Parathyroid adenoma (tissue), 2 donors: Measurements from ENCODE around the gene RSF1.

Source experiments
- H2AFZ ChIP-seq: fragments of 300-600 bp; sonication (generic); one replicate; pipeline ENCODE4 v1.7.0; 2017; ENCODE audit warnings: antibody characterized with exemption, mild to moderate bottlenecking
- H3K27ac ChIP-seq: fragments of 300-600 bp; sonication (generic); one replicate; pipeline ENCODE4 v1.7.0; 2017
- H3K27me3 ChIP-seq: fragments of 300-600 bp; sonication (generic); one replicate; pipeline ENCODE4 v1.7.0; 2017; ENCODE audit warnings: low read length; ENCODE audit not compliant: control insufficient read depth, insufficient read depth
- H3K36me3 ChIP-seq: fragments of 300-600 bp; sonication (generic); one replicate; pipeline ENCODE4 v1.7.0; 2017; ENCODE audit warnings: low read length; ENCODE audit not compliant: control insufficient read depth, insufficient read depth
- H3K4me1 ChIP-seq: fragments of 300-600 bp; sonication (generic); one replicate; pipeline ENCODE4 v1.7.0; 2017; ENCODE audit warnings: control low read depth
- H3K4me2 ChIP-seq: fragments of 300-600 bp; sonication (generic); one replicate; pipeline ENCODE4 v1.7.0; 2017; ENCODE audit warnings: low read length
- H3K4me3 ChIP-seq: fragments of 300-600 bp; sonication (generic); one replicate; pipeline ENCODE4 v1.7.0; 2017; ENCODE audit warnings: low read depth, low read length
- H3K79me2 ChIP-seq: fragments of 300-600 bp; sonication (generic); one replicate; pipeline ENCODE4 v1.7.0; 2017; ENCODE audit warnings: control low read depth
- H3K9ac ChIP-seq: fragments of 300-600 bp; sonication (generic); one replicate; pipeline ENCODE4 v1.7.0; 2017; ENCODE audit warnings: mild to moderate bottlenecking
- H3K9me3 ChIP-seq: fragments of 300-600 bp; sonication (generic); one replicate; pipeline ENCODE4 v1.7.0; 2017; ENCODE audit warnings: low read length; ENCODE audit not compliant: control insufficient read depth
- TF ChIP-seq, protein P1 (sequence below): fragments of 300-600 bp; sonication (generic); IDR thresholded peaks from one replicate; pipeline ENCODE4 v1.7.0; 2017; ENCODE audit warnings: antibody characterized with exemption, mild to moderate bottlenecking
- donor health status: primary hyperparathyroidism.

Gene RSF1

DNA sequence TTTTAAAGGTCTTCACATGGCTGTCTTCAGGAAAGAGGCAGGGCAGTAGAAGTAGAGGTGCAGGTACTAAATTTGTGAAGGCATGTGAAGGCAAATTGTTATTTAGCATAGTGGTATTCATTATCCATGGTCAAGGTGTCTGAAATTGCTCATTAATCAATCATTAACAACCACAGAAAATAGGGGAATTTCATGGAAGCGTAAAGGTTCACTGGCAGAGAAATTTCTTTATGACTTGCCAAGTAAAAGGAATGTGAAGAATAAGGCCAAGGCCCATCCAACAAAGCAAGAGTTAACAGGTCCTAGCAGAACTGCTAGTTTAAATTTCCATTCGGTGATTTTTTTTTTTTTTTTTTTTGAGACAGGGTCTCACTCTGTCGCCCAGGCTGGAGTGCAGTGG, 59.0 kb downstream of the RSF1 start:
- Histone ChIP-seq H3K4me3 (no peak overlapping the region), H3K27ac (no peak overlapping the region), H3K9me3 (no peaks in the 10 kb centered on the region), H3K79me2 (no peaks in the 10 kb centered on the region), H3K4me1 (no peaks in the 10 kb centered on the region), H3K4me2 (no peak overlapping the region), H2AFZ (no peak overlapping the region), H3K9ac (no peak overlapping the region), H3K27me3 (no peaks in the 10 kb centered on the region), H3K36me3 (no peaks in the 10 kb centered on the region)
- TF ChIP-seq, protein P1, sequence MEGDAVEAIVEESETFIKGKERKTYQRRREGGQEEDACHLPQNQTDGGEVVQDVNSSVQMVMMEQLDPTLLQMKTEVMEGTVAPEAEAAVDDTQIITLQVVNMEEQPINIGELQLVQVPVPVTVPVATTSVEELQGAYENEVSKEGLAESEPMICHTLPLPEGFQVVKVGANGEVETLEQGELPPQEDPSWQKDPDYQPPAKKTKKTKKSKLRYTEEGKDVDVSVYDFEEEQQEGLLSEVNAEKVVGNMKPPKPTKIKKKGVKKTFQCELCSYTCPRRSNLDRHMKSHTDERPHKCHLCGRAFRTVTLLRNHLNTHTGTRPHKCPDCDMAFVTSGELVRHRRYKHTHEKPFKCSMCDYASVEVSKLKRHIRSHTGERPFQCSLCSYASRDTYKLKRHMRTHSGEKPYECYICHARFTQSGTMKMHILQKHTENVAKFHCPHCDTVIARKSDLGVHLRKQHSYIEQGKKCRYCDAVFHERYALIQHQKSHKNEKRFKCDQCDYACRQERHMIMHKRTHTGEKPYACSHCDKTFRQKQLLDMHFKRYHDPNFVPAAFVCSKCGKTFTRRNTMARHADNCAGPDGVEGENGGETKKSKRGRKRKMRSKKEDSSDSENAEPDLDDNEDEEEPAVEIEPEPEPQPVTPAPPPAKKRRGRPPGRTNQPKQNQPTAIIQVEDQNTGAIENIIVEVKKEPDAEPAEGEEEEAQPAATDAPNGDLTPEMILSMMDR, result no peak

DNA sequence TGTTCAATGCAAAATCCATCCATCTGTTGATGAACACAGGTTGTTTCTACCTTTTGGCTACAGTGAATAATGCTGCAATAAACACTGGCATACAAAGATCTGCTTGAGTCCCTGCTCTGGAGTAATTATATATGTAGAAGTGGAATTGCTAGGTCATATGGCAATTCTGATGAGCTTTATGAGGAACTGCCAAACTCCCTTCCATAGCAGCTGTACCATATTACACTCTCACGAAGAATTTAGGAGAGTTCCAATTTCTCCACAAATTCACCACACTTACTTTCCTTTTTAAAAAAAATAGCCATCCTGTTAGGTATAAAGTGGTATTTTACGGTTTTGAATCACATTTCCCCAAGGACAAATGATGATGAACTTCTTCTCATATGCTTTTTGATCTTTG, 62.2 kb downstream of the RSF1 start:
- no peak overlapping the region for H3K27ac ChIP-seq
- no peak overlapping the region for H3K4me2 ChIP-seq
- no peaks in the 10 kb centered on the region for H3K27me3 ChIP-seq
- peaks cover 4% of the 10 kb centered on the region for H3K79me2 ChIP-seq
- no peak overlapping the region for H3K4me3 ChIP-seq
- no peak overlapping the region for H3K9ac ChIP-seq
- TF ChIP-seq, protein P1, result no peak
- H3K4me1 ChIP-seq, result no peaks in the 10 kb centered on the region
- H3K9me3 ChIP-seq, result no peaks in the 10 kb centered on the region
- H2AFZ ChIP-seq, result no peak overlapping the region
- H3K36me3 ChIP-seq, result no peaks in the 10 kb centered on the region

DNA sequence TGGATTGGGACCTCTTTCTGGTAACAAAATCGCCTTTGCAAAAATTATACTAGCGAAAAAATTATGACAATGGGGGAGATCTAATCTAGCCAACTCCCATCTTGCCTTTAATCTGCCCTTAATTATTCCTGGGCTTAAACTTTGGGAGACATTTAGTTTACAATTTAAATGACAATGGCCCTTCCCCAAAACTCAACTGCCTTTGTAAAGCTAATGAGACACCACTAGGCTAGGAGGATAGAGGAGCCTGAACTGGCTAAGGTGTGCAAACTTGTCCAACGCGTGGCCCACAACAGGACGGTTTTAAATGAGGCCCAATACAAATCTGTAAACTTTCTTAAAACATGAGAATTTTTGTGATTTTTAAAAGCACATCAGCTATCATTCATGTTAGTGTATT, 67.3 kb downstream of the RSF1 start:
- no peaks in the 10 kb centered on the region for H3K9me3 ChIP-seq
- no peaks in the 10 kb centered on the region for H3K4me1 ChIP-seq
- peaks cover 16% of the 10 kb centered on the region for H3K79me2 ChIP-seq
- H3K9ac ChIP-seq, result no peak overlapping the region
- H3K36me3 ChIP-seq, result no peaks in the 10 kb centered on the region
- H3K4me3 ChIP-seq, result no peak overlapping the region
- TF ChIP-seq, protein P1, result no peak
- H2AFZ ChIP-seq, result no peak overlapping the region
- H3K27me3 ChIP-seq, result no peaks in the 10 kb centered on the region
- H3K4me2 ChIP-seq, result no peak overlapping the region
- H3K27ac ChIP-seq, result no peak overlapping the region

DNA sequence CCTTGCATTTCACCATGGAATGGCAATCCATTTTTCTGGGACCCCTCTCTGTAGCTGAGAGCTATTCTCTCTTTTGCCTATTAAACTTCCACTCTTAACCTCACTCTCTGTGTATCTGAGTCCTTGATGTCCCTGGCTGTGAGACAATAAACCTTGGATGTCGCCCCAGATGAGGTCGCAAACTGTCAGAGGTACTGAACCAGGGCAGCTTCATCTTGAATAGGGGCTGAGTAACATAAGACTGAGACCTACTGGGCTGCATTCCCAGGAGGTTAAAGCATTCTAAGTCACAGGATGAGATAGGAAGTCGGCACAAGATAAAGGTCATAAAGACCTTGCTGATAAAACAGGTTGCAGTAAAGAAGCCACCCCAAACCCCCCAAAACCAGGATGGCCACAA, 68.0 kb downstream of the RSF1 start:
- Histone ChIP-seq H2AFZ (no peak overlapping the region), H3K36me3 (no peaks in the 10 kb centered on the region), H3K9ac (no peak overlapping the region), H3K4me2 (no peak overlapping the region), H3K4me1 (no peaks in the 10 kb centered on the region), H3K27ac (no peak overlapping the region), H3K79me2 (peaks cover 16% of the 10 kb centered on the region), H3K4me3 (no peak overlapping the region), H3K9me3 (no peaks in the 10 kb centered on the region), H3K27me3 (no peaks in the 10 kb centered on the region)
- TF ChIP-seq, protein P1, result no peak

DNA sequence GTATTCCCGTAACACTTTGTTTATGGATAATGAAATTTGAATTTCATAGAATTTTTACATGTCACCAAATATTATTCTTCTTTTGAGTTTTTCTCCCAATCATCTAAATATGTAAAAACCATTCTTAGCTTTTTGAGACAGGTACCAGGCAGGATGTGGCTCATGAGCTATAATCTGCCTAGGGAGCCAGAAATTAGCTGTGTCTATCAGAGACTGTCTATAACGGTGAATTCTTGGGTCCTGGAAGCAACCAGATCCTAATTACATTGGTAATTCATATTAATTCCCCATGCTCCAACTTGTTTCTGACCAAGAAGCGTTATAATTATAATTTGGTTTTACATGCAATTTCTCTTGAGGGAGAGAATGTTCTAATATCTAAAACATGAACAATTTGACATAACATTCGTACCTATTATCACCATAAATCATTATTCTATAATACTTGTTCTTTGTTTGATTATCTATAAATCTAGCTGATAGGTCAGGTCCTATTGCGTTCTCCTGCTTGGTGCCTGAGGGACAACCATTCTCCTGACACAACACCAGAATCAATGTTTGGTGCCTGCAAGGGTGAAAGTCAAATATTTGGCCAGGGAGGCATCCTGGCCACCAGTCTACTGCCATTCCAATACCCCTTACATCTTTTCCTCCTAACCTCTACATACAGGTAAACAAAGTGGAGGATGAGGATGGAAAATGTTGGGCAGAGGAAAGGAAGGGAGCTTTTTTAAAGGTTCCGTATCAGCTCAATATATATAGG, 69.9 kb downstream of the RSF1 start:
- Histone ChIP-seq H3K27me3 (no peaks in the 10 kb centered on the region), H3K27ac (no peak overlapping the region), H3K79me2 (peaks cover 16% of the 10 kb centered on the region), H3K9ac (no peak overlapping the region), H3K4me1 (no peaks in the 10 kb centered on the region), H2AFZ (no peak overlapping the region), H3K4me2 (no peak overlapping the region), H3K4me3 (no peak overlapping the region), H3K36me3 (no peaks in the 10 kb centered on the region), H3K9me3 (no peaks in the 10 kb centered on the region)
- TF ChIP-seq, protein P1, result no peak
